Ishikawa (cell line): ENCODE measurements around the gene CCDC92B.

Source experiments
- CEBPB ChIP-seq: IDR thresholded peaks from 2 replicates; pipeline ENCODE4 v1.6.1; 2012
- EGR1 ChIP-seq: IDR thresholded peaks from 2 replicates; pipeline ENCODE4 v1.6.1; 2012
- NFIC ChIP-seq: IDR thresholded peaks from 2 replicates; pipeline ENCODE4 v1.6.1; 2012
- RAD21 ChIP-seq: IDR thresholded peaks from 2 replicates; pipeline ENCODE4 v1.6.1; 2012; ENCODE audit warnings: low read depth
- TAF1 ChIP-seq: IDR thresholded peaks from 2 replicates; pipeline ENCODE4 v1.6.1; 2012; ENCODE audit warnings: low read depth, mild to moderate bottlenecking
- TCF12 ChIP-seq: IDR thresholded peaks from 2 replicates; pipeline ENCODE4 v1.6.1; 2012; ENCODE audit warnings: low read depth
- USF1 ChIP-seq: IDR thresholded peaks from 2 replicates; pipeline ENCODE4 v1.6.1; 2012
- YY1 ChIP-seq: IDR thresholded peaks from 2 replicates; pipeline ENCODE4 v1.6.1; 2012; ENCODE audit warnings: low read depth
- TF ChIP-seq, protein P1 (sequence below): IDR thresholded peaks from 2 replicates; pipeline ENCODE4 v1.6.1; 2012

- no peak for TF ChIP-seq RAD21
- TF ChIP-seq USF1: no peak
- no peak for TF ChIP-seq YY1
- TF ChIP-seq, protein P1, sequence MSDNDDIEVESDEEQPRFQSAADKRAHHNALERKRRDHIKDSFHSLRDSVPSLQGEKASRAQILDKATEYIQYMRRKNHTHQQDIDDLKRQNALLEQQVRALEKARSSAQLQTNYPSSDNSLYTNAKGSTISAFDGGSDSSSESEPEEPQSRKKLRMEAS: no peak
- no peak for TF ChIP-seq EGR1
- TF ChIP-seq TCF12: no peak
- TF ChIP-seq TAF1: no peak
- TF ChIP-seq CEBPB: no peak
- TF ChIP-seq NFIC: no peak
These were observed 49.2 kb upstream of the CCDC92B start for GRCh38 chr17:2798678-2799077.
